Stimulated activated naive CD8-positive, alpha-beta T cell treated with anti-CD3 and anti-CD28 coated beads, Interleukin-15, Interleukin-2, amounts not matched to agents 100 ng/mL and 50 ng/mL, for 24 hours (primary cell): ENCODE results near the gene GOLGA8N.

Experiments used
- H3K27ac Mint-ChIP-seq: one replicate; pipeline ENCODE4 v1.8.0; 2021; ENCODE audit warnings: mild to moderate bottlenecking, mixed read lengths
- H3K27me3 Mint-ChIP-seq: one replicate; pipeline ENCODE4 v1.8.0; 2021; ENCODE audit warnings: mixed read lengths
- H3K36me3 Mint-ChIP-seq: one replicate; pipeline ENCODE4 v1.8.0; 2021; ENCODE audit warnings: low read depth, mixed read lengths
- H3K4me1 Mint-ChIP-seq: one replicate; pipeline ENCODE4 v1.8.0; 2021; ENCODE audit warnings: low read depth, mixed read lengths
- H3K4me3 Mint-ChIP-seq: one replicate; pipeline ENCODE4 v1.8.0; 2021; ENCODE audit warnings: mild to moderate bottlenecking, mixed read lengths
- H3K9me3 Mint-ChIP-seq: one replicate; pipeline ENCODE4 v1.8.0; 2021; ENCODE audit warnings: mixed read lengths

The GOLGA8N gene

GRCh38 chr15:32641517-32642059, 48.3 kb downstream of the GOLGA8N start, which contains the start of gene SCG5:
SCG5 (plus strand) TSS chr15:32641710; CDS start chr15:32643593, 1,883 bp downstream.
- H3K9me3 Mint-ChIP-seq = no peaks in the 10 kb centered on the region
- H3K27me3 Mint-ChIP-seq = no peaks in the 10 kb centered on the region
- H3K27ac Mint-ChIP-seq = no peak within 1 kb of the TSS
- H3K4me1 Mint-ChIP-seq = peaks cover under 1% of the 10 kb centered on the region
- no peak within 1 kb of the TSS for H3K4me3 Mint-ChIP-seq
- peaks cover 45% of the 10 kb centered on the region for H3K36me3 Mint-ChIP-seq

DNA sequence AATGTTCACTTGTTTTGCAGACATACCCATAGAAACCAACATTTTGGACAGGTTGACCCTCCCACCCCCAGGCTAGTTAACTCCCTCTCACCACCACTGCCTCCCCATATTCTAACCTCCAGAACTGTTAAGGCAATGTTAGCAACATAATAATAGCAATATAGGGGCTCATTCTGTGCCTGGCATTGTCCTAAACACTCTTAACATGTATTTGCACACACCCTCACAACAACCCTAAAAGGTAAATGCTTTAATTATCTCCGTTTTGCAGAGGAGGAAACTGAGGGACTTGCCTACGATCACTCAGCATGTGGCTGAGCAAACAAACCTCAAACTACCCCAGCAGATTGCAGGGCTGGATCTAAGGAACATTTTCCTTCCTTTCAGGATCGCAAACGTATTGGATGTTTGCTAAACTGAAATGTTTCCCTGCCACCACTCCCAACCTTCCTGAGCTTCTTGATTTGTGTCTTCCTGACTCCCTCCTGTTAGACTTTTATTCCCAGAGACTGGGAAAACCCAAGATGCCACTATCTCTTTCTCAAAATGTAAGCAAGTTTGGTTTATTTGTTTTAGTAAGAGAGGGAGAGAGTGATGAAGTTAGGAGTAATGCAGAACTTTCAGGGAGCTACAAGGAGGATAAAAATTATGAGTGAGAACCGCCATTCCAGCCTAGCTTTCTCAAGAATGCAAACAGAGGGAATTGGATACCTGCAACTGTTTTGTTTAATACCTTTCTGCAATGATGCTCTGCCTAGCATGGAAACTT, 49.6 kb downstream of the GOLGA8N start:
- Mint-ChIP-seq H3K36me3 (peaks cover 33% of the 10 kb centered on the region), H3K4me3 (no peak overlapping the region), H3K27me3 (no peaks in the 10 kb centered on the region), H3K27ac (no peak overlapping the region), H3K9me3 (no peaks in the 10 kb centered on the region), H3K4me1 (no peaks in the 10 kb centered on the region)

GRCh38 chr15:32643907-32644445, 50.7 kb downstream of the GOLGA8N start:
- Mint-ChIP-seq H3K27ac (no peak overlapping the region), H3K4me3 (no peak overlapping the region), H3K27me3 (no peaks in the 10 kb centered on the region), H3K36me3 (peaks cover 25% of the 10 kb centered on the region), H3K4me1 (no peaks in the 10 kb centered on the region), H3K9me3 (no peaks in the 10 kb centered on the region)

DNA sequence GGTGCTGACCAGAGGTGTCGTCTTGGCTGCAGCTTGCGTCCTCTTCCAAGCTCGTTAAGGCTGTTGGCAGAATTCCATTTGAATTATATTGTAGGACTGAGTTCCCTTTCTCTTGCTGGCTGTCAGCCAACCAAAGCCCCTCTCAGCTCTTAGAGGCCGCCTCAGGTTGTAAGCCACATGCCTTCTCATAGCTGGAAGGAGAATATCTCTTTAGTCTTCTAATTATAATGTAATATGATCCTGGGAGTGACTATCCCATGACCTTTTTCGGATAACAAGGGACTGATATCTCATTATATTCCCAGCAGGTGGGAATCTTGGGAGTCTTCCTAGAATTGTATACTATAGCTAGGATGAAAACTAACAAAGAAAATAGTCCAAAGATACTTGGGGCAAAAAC, 53.0 kb downstream of the GOLGA8N start:
- H3K27ac Mint-ChIP-seq = no peak overlapping the region
- no peaks in the 10 kb centered on the region for H3K4me1 Mint-ChIP-seq
- no peaks in the 10 kb centered on the region for H3K9me3 Mint-ChIP-seq
- H3K4me3 Mint-ChIP-seq = no peak overlapping the region
- H3K36me3 Mint-ChIP-seq = peaks cover 6% of the 10 kb centered on the region
- no peaks in the 10 kb centered on the region for H3K27me3 Mint-ChIP-seq

DNA sequence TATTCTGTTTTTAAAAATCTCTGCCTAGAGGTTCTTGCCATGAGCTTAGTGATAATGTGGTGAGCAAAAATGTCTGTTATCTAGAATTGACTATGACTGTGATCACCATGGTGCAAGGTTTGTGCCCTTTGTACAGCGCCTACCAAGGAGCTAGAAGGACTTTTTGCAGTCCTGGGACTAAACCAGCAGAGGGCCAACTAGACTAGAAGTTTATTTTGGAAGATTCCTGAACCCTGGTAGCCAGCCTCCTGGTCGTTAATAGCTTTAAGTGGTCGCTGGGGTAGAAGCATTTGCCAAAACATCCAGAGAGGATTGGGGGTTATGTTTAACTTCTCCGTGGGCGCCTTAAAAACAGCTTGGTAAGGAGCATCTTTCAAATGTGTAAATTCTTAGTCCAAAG, 56.1 kb downstream of the GOLGA8N start:
- Mint-ChIP-seq H3K27me3 (no peaks in the 10 kb centered on the region), H3K36me3 (no peaks in the 10 kb centered on the region), H3K4me1 (no peaks in the 10 kb centered on the region), H3K27ac (no peak overlapping the region), H3K9me3 (no peaks in the 10 kb centered on the region), H3K4me3 (no peak overlapping the region)

DNA sequence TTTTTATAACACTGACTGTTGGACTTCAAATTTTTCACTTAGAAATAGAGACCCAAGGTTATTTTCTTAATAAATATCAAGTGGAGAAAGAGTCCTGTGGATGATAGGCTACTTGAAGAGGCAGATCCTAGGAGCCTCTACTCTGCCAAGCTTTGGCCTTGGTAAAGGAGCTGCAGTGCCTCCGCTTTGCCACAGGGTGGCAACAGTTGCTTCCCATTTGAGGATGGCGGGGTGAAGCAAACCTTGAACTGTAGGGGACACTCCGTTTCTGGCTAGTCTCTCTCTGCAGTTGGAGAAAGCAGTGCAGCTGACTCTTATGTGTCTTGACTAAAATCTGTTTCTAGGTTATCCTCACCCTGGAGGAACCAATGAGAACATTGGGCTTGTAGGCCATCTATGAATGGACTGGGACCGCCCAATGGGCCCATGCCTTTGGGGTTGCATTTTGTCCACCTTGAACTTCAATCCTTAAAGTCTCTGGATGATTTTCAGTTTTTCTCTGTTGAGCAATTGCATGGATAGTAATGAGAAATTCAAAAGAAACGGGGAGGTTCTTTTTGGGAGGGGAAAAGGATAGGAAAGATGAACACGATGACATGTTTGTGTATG, 58.1 kb downstream of the GOLGA8N start:
- no peaks in the 10 kb centered on the region for H3K27me3 Mint-ChIP-seq
- H3K9me3 Mint-ChIP-seq = no peaks in the 10 kb centered on the region
- H3K4me1 Mint-ChIP-seq = no peaks in the 10 kb centered on the region
- no peak overlapping the region for H3K27ac Mint-ChIP-seq
- no peaks in the 10 kb centered on the region for H3K36me3 Mint-ChIP-seq
- H3K4me3 Mint-ChIP-seq = no peak overlapping the region

- Mint-ChIP-seq H3K9me3 (no peaks in the 10 kb centered on the region), H3K27ac (no peak overlapping the region), H3K27me3 (no peaks in the 10 kb centered on the region), H3K4me3 (no peak overlapping the region), H3K4me1 (peaks cover 5% of the 10 kb centered on the region), H3K36me3 (no peaks in the 10 kb centered on the region)
Measured at GRCh38 chr15:32652178-32652577, 58.9 kb downstream of the GOLGA8N start.

- no peaks in the 10 kb centered on the region for H3K27me3 Mint-ChIP-seq
- H3K4me1 Mint-ChIP-seq = peaks cover 10% of the 10 kb centered on the region
- no peaks in the 10 kb centered on the region for H3K36me3 Mint-ChIP-seq
- no peak overlapping the region for H3K27ac Mint-ChIP-seq
- no peaks in the 10 kb centered on the region for H3K9me3 Mint-ChIP-seq
- H3K4me3 Mint-ChIP-seq = no peak overlapping the region
Measured at GRCh38 chr15:32656091-32656490, 62.8 kb downstream of the GOLGA8N start.

GRCh38 chr15:32656496-32656895, 63.2 kb downstream of the GOLGA8N start:
- no peaks in the 10 kb centered on the region for H3K9me3 Mint-ChIP-seq
- no peaks in the 10 kb centered on the region for H3K36me3 Mint-ChIP-seq
- no peaks in the 10 kb centered on the region for H3K27me3 Mint-ChIP-seq
- peaks cover 10% of the 10 kb centered on the region for H3K4me1 Mint-ChIP-seq
- no peak overlapping the region for H3K4me3 Mint-ChIP-seq
- H3K27ac Mint-ChIP-seq = no peak overlapping the region
